ENCODE measurements around the gene IGFN1. TPM values are rescaled to one million over a fixed set of nuclear protein-coding genes. Genes with fewer than 3 reads are reported as not detected.

Gene IGFN1
- total and polyA plus RNA-seq, 10 of the 15 experiments (the other 5 are each of a cell fraction or from before 2014, with no cell fraction given), result not detected

DNA sequence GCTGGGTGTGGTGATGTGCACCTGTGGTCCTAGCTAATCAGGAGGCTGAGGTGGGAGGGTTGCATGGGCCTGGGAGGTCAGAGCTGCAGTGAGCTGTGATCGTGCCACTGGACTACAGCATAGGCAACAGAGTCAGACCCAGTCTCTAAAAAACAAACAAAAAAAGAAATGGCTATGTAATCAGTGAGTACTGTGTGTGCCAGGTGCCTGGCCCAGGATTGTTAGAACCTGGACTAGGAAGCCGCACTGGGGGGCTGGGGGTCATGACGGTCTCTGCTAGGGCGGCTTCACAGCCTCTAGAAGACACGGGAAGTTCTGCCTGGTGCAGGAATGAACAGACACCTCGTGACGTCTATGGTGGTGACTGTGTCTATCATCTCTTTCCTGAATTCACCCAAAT is 44.8 kb upstream of the IGFN1 start:
- Histone ChIP-seq H3K4me1 (ENCODE audit: control insufficient read depth, insufficient read depth, low read length) (no peaks in the 10 kb centered on the region), H3K27ac (ENCODE audit: control insufficient read depth, insufficient read depth) (no peak overlapping the region), H4K20me1 (ENCODE audit: control insufficient read depth, insufficient read depth) (no peaks in the 10 kb centered on the region; the same call in 1 of the 2 replicates), H3K4me2 (ENCODE audit: control insufficient read depth, insufficient read depth) (no peak overlapping the region), H3K27me3 (replicated peaks in 1 of 2; ENCODE audit: control insufficient read depth in 2 of 2, insufficient read depth in 2 of 2, low read length in 1 of 2) (no peaks in the 10 kb centered on the region), H3K36me3 (ENCODE audit: control insufficient read depth in 2 of 2, insufficient read depth in 2 of 2, low read length in 1 of 2) (peaks cover 4% of the 10 kb centered on the region in 2 experiments; a peak in 3 of 4 replicates), H3K4me3 (no peak overlapping the region), H3K9me3 (replicated peaks; ENCODE audit: control insufficient read depth, insufficient read depth, low read length) (no peaks in the 10 kb centered on the region), H3K79me2 (ENCODE audit: control insufficient read depth, insufficient read depth, low read length) (no peaks in the 10 kb centered on the region), H3K9ac (ENCODE audit: control insufficient read depth, insufficient read depth, low read length) (no peak overlapping the region), H2AFZ (ENCODE audit: control insufficient read depth, low read depth, low read length) (no peak overlapping the region)
- in situ Hi-C loops (cut with MboI), result no loop called here
- ChIA-PET CTCF (interaction anchor here (0.9 kb wide), 1 partner anchor 76 kb away, joined by 3 read pairs; no protein-coding TSS in a partner anchor), RAD21 (ENCODE audit: unreplicated experiment) (no interaction called here), SMC1A (ENCODE audit: uncharacterized antibody, unreplicated experiment) (no interaction called here), POLR2A (no interaction called here)
- ATAC-seq (no peak), DNase-seq (ENCODE audit: low read depth, low spot score) (no peak), FAIRE-seq (no peak)
- WGBS (ENCODE audit: insufficient coverage, insufficient replicate concordance, low lambda C conversion rate, missing lambda C conversion rate), result 75% methylated on average over 7 of the region's 7 CpGs
- intact Hi-C loops (cut with micrococcal nuclease; ENCODE audit: unreplicated experiment), result no loop called here
- no TSS peak for BruUV-seq (replicated peaks)
- TF ChIP-seq LARP7 (IDR thresholded peaks at IDR 0.05) (no peak), CREB1 (IDR thresholded peaks at IDR 0.05; ENCODE audit: low read depth) (no peak), NR2C1 (IDR thresholded peaks at IDR 0.05) (no peak), RBBP5 (conservative IDR thresholded peaks at IDR 0.05) (no peak), HDGF (IDR thresholded peaks at IDR 0.05) (no peak), TAF1 (IDR thresholded peaks at IDR 0.05; ENCODE audit: borderline replicate concordance, low read depth, low read length) (no peak), POU2F2 (IDR thresholded peaks at IDR 0.05; ENCODE audit: borderline replicate concordance, low read depth, low read length) (no peak), NRF1 (conservative IDR thresholded peaks at IDR 0.05; ENCODE audit: low read depth, low read length) (no peak), PML (IDR thresholded peaks at IDR 0.05; ENCODE audit: low read length) (no peak)
- TF ChIP-seq, protein P1, sequence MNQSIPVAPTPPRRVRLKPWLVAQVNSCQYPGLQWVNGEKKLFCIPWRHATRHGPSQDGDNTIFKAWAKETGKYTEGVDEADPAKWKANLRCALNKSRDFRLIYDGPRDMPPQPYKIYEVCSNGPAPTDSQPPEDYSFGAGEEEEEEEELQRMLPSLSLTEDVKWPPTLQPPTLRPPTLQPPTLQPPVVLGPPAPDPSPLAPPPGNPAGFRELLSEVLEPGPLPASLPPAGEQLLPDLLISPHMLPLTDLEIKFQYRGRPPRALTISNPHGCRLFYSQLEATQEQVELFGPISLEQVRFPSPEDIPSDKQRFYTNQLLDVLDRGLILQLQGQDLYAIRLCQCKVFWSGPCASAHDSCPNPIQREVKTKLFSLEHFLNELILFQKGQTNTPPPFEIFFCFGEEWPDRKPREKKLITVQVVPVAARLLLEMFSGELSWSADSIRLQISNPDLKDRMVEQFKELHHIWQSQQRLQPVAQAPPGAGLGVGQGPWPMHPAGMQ (IDR thresholded peaks at IDR 0.05; ENCODE audit: borderline replicate concordance), result no peak
- TF ChIP-seq, protein P2, sequence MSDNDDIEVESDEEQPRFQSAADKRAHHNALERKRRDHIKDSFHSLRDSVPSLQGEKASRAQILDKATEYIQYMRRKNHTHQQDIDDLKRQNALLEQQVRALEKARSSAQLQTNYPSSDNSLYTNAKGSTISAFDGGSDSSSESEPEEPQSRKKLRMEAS (IDR thresholded peaks at IDR 0.05; ENCODE audit: low read depth, low read length), result no peak
- TF ChIP-seq, protein P3, sequence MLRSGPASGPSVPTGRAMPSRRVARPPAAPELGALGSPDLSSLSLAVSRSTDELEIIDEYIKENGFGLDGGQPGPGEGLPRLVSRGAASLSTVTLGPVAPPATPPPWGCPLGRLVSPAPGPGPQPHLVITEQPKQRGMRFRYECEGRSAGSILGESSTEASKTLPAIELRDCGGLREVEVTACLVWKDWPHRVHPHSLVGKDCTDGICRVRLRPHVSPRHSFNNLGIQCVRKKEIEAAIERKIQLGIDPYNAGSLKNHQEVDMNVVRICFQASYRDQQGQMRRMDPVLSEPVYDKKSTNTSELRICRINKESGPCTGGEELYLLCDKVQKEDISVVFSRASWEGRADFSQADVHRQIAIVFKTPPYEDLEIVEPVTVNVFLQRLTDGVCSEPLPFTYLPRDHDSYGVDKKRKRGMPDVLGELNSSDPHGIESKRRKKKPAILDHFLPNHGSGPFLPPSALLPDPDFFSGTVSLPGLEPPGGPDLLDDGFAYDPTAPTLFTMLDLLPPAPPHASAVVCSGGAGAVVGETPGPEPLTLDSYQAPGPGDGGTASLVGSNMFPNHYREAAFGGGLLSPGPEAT (IDR thresholded peaks at IDR 0.05; ENCODE audit: low read depth), result no peak
- TF ChIP-seq, protein P4, sequence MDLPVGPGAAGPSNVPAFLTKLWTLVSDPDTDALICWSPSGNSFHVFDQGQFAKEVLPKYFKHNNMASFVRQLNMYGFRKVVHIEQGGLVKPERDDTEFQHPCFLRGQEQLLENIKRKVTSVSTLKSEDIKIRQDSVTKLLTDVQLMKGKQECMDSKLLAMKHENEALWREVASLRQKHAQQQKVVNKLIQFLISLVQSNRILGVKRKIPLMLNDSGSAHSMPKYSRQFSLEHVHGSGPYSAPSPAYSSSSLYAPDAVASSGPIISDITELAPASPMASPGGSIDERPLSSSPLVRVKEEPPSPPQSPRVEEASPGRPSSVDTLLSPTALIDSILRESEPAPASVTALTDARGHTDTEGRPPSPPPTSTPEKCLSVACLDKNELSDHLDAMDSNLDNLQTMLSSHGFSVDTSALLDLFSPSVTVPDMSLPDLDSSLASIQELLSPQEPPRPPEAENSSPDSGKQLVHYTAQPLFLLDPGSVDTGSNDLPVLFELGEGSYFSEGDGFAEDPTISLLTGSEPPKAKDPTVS (IDR thresholded peaks at IDR 0.05; ENCODE audit: low read depth, low read length), result no peak
- TF ChIP-seq, protein P5, sequence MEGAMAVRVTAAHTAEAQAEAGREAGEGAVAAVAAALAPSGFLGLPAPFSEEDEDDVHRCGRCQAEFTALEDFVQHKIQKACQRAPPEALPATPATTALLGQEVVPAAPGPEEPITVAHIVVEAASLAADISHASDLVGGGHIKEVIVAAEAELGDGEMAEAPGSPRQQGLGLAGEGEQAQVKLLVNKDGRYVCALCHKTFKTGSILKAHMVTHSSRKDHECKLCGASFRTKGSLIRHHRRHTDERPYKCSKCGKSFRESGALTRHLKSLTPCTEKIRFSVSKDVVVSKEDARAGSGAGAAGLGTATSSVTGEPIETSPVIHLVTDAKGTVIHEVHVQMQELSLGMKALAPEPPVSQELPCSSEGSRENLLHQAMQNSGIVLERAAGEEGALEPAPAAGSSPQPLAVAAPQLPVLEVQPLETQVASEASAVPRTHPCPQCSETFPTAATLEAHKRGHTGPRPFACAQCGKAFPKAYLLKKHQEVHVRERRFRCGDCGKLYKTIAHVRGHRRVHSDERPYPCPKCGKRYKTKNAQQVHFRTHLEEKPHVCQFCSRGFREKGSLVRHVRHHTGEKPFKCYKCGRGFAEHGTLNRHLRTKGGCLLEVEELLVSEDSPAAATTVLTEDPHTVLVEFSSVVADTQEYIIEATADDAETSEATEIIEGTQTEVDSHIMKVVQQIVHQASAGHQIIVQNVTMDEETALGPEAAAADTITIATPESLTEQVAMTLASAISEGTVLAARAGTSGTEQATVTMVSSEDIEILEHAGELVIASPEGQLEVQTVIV (IDR thresholded peaks at IDR 0.05; ENCODE audit: borderline replicate concordance, partially characterized antibody), result no peak
- TF ChIP-seq, protein P6, sequence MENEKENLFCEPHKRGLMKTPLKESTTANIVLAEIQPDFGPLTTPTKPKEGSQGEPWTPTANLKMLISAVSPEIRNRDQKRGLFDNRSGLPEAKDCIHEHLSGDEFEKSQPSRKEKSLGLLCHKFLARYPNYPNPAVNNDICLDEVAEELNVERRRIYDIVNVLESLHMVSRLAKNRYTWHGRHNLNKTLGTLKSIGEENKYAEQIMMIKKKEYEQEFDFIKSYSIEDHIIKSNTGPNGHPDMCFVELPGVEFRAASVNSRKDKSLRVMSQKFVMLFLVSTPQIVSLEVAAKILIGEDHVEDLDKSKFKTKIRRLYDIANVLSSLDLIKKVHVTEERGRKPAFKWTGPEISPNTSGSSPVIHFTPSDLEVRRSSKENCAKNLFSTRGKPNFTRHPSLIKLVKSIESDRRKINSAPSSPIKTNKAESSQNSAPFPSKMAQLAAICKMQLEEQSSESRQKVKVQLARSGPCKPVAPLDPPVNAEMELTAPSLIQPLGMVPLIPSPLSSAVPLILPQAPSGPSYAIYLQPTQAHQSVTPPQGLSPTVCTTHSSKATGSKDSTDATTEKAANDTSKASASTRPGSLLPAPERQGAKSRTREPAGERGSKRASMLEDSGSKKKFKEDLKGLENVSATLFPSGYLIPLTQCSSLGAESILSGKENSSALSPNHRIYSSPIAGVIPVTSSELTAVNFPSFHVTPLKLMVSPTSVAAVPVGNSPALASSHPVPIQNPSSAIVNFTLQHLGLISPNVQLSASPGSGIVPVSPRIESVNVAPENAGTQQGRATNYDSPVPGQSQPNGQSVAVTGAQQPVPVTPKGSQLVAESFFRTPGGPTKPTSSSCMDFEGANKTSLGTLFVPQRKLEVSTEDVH (IDR thresholded peaks at IDR 0.05; ENCODE audit: low read depth, partially characterized antibody), result no peak

All from GM12878 (cell line).